T-helper 1 cell treated with Interleukin-12 subunit alpha and Interleukin-12 subunit beta and Interleukin-4 antibody, amounts not matched to agents 30 ng/mL and 1 ng/mL, for 36 hours (primary cell): ENCODE data around the gene PCDHAC2. TPM values are rescaled to one million over a fixed set of nuclear protein-coding genes. Genes with fewer than 3 reads are reported as not detected.

Source experiments
- intact Hi-C: fragments of 100-400 bp; cut with micrococcal nuclease; formaldehyde crosslinking; loops from one replicate; pipeline ENCODE4 v1.15.1; 2024
- total RNA-seq: library from RNA; stranded (reverse); gene quantifications from 2 replicates; pipeline ENCODE4 v1.2.3, GENCODE V29; 2022

The PCDHAC2 gene
- not detected in 2 replicates for total RNA-seq

GRCh38 chr5:140966293-140967225 is at the start of gene PCDHAC2:
TSS of gene PCDHAC2 (plus strand) at chr5:140966476. CDS start at chr5:140966767, 291 bp downstream.
- intact Hi-C loops, result no loop called here

GRCh38 chr5:140923601-140924000 is 42.7 kb upstream of the PCDHAC2 start:
- intact Hi-C loops, result no loop called here

GRCh38 chr5:140925806-140926442 is 40.4 kb upstream of the PCDHAC2 start, which contains the start of gene PCDHAC1:
TSS of gene PCDHAC1 (plus strand) at chr5:140926299. CDS start at chr5:140926893, 594 bp downstream.
- intact Hi-C loops, result no loop called here

GRCh38 chr5:140926443-140927227 is 39.6 kb upstream of the PCDHAC2 start:
- intact Hi-C loops, result no loop called here

- intact Hi-C loops, result no loop called here
Measured at GRCh38 chr5:140927228-140927573, 39.1 kb upstream of the PCDHAC2 start.

GRCh38 chr5:140934964-140935606 is 31.2 kb upstream of the PCDHAC2 start:
- intact Hi-C loops, result no loop called here

- intact Hi-C loops, result no loop called here
Measured at GRCh38 chr5:140946578-140946977, 19.7 kb upstream of the PCDHAC2 start.

- intact Hi-C loops, result no loop called here
Measured at GRCh38 chr5:140951636-140952035, 14.6 kb upstream of the PCDHAC2 start.

- intact Hi-C loops, result no loop called here
Measured at GRCh38 chr5:140953234-140953633, 13.0 kb upstream of the PCDHAC2 start.

- intact Hi-C loops, result no loop called here
Measured at GRCh38 chr5:140962190-140962589, 4.1 kb upstream of the PCDHAC2 start.

GRCh38 chr5:140964356-140964755 is 1.9 kb upstream of the PCDHAC2 start:
- intact Hi-C loops, result no loop called here

GRCh38 chr5:140965905-140966292 is 377 bp upstream of the PCDHAC2 start:
- intact Hi-C loops, result no loop called here

- intact Hi-C loops, result no loop called here
Measured at GRCh38 chr5:140967226-140967893, 1.1 kb downstream of the PCDHAC2 start.

GRCh38 chr5:140969880-140970279 is 3.6 kb downstream of the PCDHAC2 start:
- intact Hi-C loops, result no loop called here

- intact Hi-C loops, result no loop called here
Measured at GRCh38 chr5:140973550-140973949, 7.3 kb downstream of the PCDHAC2 start.

- intact Hi-C loops, result no loop called here
Measured at GRCh38 chr5:140977003-140977402, 10.7 kb downstream of the PCDHAC2 start.

- intact Hi-C loops, result no loop called here
Measured at GRCh38 chr5:140978260-140978659, 12.0 kb downstream of the PCDHAC2 start.

GRCh38 chr5:140978983-140979382 is 12.7 kb downstream of the PCDHAC2 start:
- intact Hi-C loops, result no loop called here

- intact Hi-C loops, result no loop called here
Measured at GRCh38 chr5:140982083-140982716, 15.9 kb downstream of the PCDHAC2 start.

GRCh38 chr5:140986117-140986521 is 19.8 kb downstream of the PCDHAC2 start:
- intact Hi-C loops, result no loop called here
